ENCODE measurements around the gene PLEKHD1. TPM values are rescaled to one million over a fixed set of nuclear protein-coding genes. Genes with fewer than 3 reads are reported as not detected.
A peak's percentile ranks its signal among the peaks of the same experiment; 100 is the strongest.

The PLEKHD1 gene
- not detected in 2 replicates for total RNA-seq (2014; rRNA removed; shearing (Covaris generic))
- not detected in 2 replicates for polyA plus RNA-seq (2015; cell fraction: cytosol; rRNA removed)
- polyA plus RNA-seq (2015; cell fraction: nucleus; rRNA removed), result not detected in 2 replicates

DNA sequence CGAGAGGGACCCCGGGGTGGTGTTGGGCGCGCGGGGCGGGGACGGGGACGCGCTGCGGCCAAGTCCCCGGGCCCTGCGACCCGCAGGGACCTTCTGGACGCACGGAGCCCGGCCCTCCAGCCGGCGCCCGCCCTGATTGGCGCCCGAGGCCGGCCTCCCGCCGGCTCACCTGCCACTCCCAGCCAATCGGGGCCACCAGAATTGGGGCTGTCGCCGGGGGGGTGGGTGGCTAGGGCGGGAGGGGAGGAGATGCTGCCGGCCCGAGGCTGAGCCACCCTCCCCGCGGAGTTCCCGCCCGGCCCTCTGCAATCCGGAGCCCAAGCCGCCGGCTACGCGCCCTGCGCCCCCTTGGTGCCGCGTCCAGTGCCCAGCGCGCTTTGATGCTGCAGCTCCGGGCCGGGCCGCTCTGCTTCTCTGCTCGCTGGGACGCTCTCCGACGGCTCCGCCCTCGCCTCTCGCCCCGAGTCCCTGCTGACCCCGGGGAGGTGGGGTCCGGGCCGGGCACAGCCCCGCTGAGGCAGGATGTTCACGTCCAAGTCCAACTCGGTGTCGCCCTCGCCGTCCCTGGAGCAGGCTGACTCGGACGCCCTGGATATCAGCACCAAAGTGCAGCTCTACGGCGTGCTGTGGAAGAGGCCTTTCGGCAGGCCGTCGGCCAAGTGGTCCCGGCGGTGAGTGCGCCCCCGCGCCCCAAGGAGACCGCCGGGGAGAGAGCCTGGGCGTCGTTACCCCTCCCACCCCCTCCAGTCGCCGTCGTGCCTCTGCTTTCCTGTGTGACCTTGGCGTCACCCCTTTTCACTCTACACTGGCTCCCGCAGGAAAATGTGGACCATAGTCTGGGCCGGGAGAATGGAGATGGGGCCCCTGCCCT lies at the start of gene PLEKHD1:
Gene PLEKHD1, plus strand, starts transcription at position 285 of the 871 bp plus-strand sequence. Its CDS starts 238 bp downstream, at position 523.
- DNase-seq (ENCODE audit: low read depth, low spot score), result no peak
- in situ Hi-C loops (cut with HindIII; ENCODE audit: low pct_unique_long_range_greater_than_20kb, low sequenced_read_pairs), result no loop called here

DNA sequence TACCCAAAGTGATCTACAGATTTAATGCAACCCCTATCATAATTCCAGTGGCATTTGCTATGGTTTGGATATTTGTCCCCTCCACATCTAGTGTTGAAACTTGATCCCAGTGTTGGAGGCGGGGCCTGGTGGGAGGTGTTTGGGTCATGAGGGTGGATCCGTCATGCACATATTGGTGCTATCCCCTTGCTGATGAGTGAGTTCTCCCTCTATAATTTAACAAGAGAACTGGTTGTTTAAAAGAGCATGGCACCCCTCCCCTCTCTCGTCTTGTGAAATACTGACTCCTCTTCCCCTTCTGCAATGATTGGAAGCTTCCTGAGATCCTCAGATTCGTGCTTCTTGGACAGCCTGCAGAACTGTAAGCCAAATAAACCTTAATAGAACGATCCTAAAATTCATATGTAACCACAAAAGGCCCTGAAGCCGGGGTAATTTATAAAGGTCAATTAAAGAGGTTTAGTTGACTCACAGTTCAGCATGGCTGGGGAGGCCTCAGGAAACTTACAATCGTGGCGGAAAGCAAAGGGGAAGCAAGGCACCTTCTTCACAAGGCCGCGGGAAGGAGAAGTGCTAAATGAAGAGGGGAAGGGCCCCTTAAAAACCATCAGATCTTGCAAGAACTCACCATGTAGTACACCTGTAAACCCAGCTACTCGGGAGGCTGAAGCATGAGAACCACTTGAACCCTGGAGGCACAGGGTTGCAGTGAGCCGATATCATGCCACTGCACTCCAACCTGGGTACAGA lies 44.8 kb upstream of the PLEKHD1 start:
- no peak for DNase-seq (ENCODE audit: low read depth, low spot score)
- in situ Hi-C loops (cut with HindIII; ENCODE audit: low pct_unique_long_range_greater_than_20kb, low sequenced_read_pairs), result no loop called here

DNA sequence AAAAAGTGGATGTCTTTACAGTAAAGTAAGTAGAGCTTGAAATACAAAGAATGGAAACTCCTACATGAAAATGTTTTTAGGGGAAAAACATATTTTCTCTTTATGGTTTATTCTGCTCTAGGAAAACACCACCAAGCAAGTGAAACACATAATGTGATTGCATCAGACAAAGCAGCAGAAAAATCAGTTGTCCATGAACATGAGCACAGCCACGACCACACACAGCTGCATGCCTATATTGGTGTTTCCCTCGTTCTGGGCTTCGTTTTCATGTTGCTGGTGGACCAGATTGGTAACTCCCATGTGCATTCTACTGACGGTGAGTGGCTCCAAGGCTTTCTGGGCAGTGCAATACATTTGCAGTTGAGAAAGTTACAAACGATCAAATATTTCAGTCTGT lies 42.6 kb upstream of the PLEKHD1 start:
- in situ Hi-C loops (cut with HindIII; ENCODE audit: low pct_unique_long_range_greater_than_20kb, low sequenced_read_pairs), result no loop called here
- no peak for DNase-seq (ENCODE audit: low read depth, low spot score)

DNA sequence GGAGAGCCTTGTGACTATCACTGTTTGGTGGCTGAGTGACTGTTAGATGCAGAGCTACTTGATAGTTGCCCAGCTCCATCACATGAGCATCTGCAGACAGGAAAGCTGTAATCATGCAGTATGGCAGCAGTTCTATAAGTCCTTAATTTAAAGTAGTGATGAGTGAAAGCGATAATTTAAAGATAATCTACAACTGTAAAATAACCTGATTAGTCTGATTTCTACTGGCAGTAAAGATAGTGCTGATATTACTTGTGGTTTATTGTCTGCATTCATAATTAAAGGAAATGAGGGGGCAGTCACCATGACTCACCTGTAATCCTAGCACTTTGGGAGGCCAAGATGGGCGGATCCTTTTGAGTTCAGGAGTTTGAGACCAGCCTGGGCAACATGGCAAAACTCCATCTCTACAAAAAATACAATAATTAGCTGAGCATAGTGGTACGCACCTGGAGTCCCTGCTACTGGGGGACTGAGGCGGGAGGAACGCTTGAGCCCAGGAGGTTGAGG lies 41.2 kb upstream of the PLEKHD1 start:
- in situ Hi-C loops (cut with HindIII; ENCODE audit: low pct_unique_long_range_greater_than_20kb, low sequenced_read_pairs), result no loop called here
- DNase-seq (ENCODE audit: low read depth, low spot score), result no peak

DNA sequence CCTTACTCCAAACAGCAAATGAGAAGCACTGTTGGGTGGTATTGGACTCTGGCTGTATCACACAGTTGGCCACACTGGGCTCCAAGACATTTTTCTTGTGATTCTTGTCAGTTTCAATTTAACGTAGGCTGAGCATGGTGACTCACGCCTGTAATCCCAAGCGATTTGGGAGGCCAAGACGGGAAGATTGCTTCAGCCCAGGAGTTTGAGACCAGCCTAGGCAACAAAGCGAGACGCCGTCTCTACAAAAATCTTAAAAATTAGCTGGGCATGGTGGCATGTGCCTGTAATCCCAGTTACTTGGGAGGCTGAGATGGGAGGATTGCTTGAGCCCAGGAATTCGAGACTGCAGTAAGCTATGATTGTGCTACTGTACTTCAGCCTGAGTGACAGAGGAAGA lies 35.3 kb upstream of the PLEKHD1 start:
- in situ Hi-C loops (cut with HindIII; ENCODE audit: low pct_unique_long_range_greater_than_20kb, low sequenced_read_pairs), result no loop called here
- DNase-seq (ENCODE audit: low read depth, low spot score), result no peak

DNA sequence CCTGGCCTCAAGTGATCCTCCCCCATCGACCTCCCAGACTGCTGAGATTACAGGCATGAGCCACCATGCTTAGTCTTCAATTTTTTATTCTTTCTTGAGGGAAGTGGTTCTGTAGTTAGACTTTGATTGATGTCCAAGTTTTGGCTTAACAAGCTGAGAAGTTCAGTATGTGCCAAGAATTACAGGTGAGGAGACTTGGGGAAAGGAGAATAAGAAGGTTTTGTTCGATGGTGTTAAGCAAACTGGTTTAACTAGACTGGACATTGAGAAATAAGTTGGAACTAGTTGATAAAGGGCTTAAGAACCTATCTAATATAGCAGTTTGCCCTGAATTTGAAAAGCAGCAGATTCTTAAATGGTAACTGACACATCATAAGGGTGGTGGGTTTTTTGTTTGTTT lies 32.6 kb upstream of the PLEKHD1 start:
- in situ Hi-C loops (cut with HindIII; ENCODE audit: low pct_unique_long_range_greater_than_20kb, low sequenced_read_pairs), result no loop called here
- no peak for DNase-seq (ENCODE audit: low read depth, low spot score)

DNA sequence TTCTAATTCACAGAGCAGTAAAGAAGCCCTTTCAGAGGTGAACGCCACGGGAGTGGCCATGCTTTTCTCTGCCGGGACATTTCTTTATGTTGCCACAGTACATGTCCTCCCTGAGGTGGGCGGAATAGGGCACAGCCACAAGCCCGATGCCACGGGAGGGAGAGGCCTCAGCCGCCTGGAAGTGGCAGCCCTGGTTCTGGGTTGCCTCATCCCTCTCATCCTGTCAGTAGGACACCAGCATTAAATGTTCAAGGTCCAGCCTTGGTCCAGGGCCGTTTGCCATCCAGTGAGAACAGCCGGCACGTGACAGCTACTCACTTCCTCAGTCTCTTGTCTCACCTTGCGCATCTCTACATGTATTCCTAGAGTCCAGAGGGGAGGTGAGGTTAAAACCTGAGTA lies 26.2 kb upstream of the PLEKHD1 start:
- in situ Hi-C loops (cut with HindIII; ENCODE audit: low pct_unique_long_range_greater_than_20kb, low sequenced_read_pairs), result no loop called here
- DNase-seq (ENCODE audit: low read depth, low spot score), result no peak

DNA sequence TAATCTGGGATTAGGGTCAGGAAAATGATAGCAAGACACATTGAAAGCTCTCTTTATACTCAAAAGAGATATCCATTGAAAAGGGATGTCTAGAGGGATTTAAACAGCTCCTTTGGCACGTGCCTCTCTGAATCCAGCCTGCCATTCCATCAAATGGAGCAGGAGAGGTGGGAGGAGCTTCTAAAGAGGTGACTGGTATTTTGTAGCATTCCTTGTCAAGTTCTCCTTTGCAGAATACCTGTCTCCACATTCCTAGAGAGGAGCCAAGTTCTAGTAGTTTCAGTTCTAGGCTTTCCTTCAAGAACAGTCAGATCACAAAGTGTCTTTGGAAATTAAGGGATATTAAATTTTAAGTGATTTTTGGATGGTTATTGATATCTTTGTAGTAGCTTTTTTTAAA lies 25.4 kb upstream of the PLEKHD1 start:
- in situ Hi-C loops (cut with HindIII; ENCODE audit: low pct_unique_long_range_greater_than_20kb, low sequenced_read_pairs), result no loop called here
- DNase-seq (ENCODE audit: low read depth, low spot score), result no peak

DNA sequence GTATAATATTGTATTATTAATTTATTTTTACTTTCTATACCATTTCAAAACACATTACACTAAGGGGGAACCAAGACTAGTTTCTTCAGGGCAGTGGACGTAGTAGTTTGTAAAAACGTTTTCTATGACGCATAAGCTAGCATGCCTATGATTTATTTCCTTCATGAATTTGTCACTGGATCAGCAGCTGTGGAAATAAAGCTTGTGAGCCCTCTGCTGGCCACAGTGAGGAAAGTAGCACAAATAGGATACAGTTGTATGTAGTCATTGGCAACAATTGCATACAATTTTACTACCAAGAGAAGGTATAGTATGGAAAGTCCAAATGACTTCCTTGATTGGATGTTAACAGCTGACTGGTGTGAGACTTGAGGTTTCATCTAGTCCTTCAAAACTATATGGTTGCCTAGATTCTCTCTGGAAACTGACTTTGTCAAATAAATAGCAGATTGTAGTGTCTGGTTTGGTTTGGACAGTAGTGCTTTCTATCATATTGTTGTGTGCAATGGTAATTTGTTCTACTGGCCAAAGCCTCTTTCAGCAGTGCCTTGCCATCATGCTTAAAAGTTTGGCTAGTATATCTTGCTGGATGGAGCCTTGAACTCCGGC lies 24.3 kb upstream of the PLEKHD1 start:
- in situ Hi-C loops (cut with HindIII; ENCODE audit: low pct_unique_long_range_greater_than_20kb, low sequenced_read_pairs), result no loop called here
- DNase-seq (ENCODE audit: low read depth, low spot score), result peak; percentile 88

DNA sequence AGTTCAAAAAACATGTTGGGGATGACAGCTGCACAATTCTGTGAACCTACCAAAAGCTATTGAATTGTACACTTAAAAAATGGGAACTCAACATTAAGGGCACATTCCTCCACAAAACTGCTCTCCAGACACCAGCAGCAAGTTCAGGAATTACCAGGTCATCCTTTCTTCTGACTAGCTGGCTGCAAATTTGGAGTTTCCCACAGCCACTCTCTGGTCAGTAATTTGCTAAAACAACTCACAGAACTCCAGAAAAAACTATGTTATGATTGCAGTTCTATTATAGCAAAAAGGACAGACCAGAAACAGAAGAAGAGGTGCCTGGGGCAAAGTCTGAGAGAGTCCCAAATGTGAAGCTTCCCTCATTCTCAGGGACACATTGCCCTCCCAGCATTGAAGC lies 20.1 kb upstream of the PLEKHD1 start:
- no peak for DNase-seq (ENCODE audit: low read depth, low spot score)
- in situ Hi-C loops (cut with HindIII; ENCODE audit: low pct_unique_long_range_greater_than_20kb, low sequenced_read_pairs), result no loop called here

DNA sequence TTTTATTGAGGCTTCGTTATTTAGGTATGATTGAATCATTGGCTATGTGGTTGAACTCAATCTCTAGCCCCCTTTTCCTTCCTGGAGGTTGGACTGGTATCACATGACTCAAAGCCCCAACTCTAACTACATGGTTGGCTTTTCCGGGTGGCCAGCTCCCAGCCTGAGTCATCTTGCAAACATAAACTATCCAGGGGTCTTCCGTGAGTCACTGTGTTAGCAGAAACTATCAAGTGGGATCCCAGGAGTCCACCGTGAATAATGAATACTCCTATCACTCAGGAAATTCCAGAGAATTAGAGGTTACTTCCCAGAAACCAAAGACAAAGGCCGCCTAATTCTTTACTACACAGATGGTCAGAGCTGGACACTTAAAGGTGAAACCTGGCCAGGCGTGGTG lies 19.7 kb upstream of the PLEKHD1 start:
- DNase-seq (ENCODE audit: low read depth, low spot score), result no peak
- in situ Hi-C loops (cut with HindIII; ENCODE audit: low pct_unique_long_range_greater_than_20kb, low sequenced_read_pairs), result no loop called here

DNA sequence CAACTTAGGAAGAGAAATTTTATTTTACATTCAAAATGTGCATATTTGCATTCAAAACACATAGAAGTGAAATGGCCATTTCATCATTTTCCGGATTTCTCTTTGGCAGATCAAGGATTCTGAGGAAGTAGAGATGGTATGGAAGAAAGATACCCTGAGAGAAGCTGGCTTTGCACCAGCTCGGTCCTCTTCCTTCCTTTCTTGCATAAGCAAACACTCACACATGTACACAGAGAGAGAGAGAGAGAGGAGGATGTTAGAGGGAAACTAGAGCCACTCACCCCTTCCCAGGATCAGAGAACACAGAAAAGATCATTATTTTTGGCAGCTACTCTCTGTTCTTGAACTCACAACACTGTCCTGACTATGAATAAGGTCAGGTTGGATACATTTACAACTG lies 15.6 kb upstream of the PLEKHD1 start:
- no peak for DNase-seq (ENCODE audit: low read depth, low spot score)
- in situ Hi-C loops (cut with HindIII; ENCODE audit: low pct_unique_long_range_greater_than_20kb, low sequenced_read_pairs), result no loop called here

DNA sequence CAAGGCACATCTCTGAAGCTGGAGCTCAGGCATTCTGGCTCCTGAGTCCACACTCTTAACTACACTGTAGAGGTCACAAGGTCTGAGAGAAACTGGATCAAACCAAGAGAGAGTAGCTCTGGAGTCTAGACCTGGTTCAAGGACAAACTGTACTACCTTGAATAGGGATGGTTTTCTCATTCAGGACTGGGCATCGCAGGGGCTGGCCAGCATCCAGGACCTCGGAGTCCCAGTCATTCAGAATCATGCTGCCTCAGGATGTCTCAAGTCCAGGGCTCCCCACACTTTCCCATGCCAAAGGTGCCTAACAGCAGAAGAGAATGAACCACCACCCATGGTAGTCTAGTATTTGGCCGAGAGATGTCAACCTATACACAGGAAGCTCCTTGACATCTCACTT lies 13.1 kb upstream of the PLEKHD1 start:
- in situ Hi-C loops (cut with HindIII; ENCODE audit: low pct_unique_long_range_greater_than_20kb, low sequenced_read_pairs), result no loop called here
- no peak for DNase-seq (ENCODE audit: low read depth, low spot score)

DNA sequence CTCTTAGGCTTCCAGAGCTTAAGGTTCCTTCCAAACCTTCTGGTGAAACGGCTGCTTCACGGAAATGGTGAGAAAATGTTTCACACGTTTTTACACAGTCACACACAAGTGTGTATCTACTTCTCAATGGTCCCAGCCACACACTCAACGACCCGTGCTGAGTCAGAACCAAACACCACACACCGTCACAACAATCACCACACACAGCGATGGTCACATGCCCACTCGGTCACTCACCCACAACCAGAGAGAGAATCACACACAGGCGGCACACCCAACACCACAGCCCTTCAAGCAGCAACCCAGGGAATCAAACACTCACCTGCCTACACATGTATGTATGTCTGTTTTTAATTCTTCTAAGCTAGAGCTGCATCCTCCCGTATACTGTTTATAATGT lies 12.6 kb upstream of the PLEKHD1 start:
- DNase-seq (ENCODE audit: low read depth, low spot score), result no peak

DNA sequence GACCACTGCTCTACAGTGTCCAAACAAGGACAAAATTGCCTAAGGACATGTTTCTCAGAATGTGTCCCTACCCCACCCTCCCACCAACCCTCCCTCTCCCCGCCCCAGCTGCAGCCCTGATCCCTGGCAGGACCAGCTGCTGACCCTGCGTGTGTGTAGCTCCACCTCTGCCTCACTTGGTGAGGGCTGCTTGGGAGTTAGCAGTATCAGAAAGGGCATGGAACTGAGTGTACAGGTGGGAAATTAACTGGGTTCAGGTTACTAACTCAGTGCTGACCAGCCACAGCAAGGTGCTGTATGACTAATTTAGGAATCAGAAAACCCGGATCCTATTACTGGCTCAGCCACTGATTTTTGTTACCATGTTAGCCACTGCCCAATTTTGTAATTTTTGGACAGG lies 11.3 kb upstream of the PLEKHD1 start:
- no peak for DNase-seq (ENCODE audit: low read depth, low spot score)
- in situ Hi-C loops (cut with HindIII; ENCODE audit: low pct_unique_long_range_greater_than_20kb, low sequenced_read_pairs), result no loop called here

More for the DNA sequence above, 12.6 kb upstream of the PLEKHD1 start:
- in situ Hi-C loops (cut with HindIII; ENCODE audit: low pct_unique_long_range_greater_than_20kb, low sequenced_read_pairs), result no loop called here

DNA sequence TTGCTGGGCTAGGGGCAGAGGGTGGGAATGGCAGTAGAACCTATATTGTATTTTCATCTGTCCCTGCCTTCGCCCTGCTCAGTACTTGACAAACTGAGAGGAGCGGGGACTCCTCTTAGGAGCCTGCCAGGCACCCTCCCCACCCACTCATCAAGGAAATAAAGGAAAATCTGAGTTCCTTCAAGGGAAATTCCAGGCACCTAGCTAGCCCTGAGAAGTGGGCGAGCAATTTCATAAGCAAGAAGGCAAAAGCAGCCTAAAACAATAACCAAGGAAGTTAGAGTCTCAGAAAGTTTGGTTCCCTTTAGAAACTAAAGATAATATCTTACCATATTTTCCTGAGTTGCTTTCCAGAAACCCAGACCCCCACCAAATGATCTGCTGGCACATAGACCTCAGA lies 10.6 kb upstream of the PLEKHD1 start:
- DNase-seq (ENCODE audit: low read depth, low spot score), result no peak
- in situ Hi-C loops (cut with HindIII; ENCODE audit: low pct_unique_long_range_greater_than_20kb, low sequenced_read_pairs), result no loop called here

DNA sequence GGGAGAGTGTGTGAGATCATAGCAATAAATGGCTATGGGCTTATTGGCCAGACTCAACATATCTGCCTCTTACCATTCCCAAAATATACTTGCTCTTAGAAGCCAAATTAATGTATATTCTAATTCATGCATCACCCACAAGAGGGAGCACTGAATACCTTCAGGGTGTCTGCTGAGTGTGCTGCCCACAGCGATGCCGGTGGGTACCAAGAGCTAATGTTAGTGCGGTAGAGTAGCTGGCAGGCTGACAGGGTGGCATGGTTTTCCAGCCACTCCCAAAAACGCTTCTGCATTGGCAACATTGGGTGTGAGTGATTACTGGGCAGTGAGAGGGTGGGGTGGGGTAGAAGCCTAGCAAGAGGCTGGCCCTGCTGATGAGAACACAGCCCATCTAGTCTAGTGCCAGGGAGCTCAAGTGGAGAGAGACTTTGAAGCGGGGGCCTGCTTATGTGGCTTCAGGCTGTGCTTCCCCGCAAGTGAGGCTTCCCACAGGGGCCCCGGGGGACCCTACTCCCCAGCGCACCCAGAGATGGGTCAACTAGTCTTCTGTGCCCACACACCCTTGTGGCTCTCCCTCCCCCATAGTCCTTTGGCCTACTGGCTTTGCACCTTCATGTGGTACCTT lies 9.2 kb upstream of the PLEKHD1 start:
- in situ Hi-C loops (cut with HindIII; ENCODE audit: low pct_unique_long_range_greater_than_20kb, low sequenced_read_pairs), result no loop called here
- DNase-seq (ENCODE audit: low read depth, low spot score), result peak; percentile 63
